ENCODE data around the gene CUX1.

CUX1 gene, protein sequence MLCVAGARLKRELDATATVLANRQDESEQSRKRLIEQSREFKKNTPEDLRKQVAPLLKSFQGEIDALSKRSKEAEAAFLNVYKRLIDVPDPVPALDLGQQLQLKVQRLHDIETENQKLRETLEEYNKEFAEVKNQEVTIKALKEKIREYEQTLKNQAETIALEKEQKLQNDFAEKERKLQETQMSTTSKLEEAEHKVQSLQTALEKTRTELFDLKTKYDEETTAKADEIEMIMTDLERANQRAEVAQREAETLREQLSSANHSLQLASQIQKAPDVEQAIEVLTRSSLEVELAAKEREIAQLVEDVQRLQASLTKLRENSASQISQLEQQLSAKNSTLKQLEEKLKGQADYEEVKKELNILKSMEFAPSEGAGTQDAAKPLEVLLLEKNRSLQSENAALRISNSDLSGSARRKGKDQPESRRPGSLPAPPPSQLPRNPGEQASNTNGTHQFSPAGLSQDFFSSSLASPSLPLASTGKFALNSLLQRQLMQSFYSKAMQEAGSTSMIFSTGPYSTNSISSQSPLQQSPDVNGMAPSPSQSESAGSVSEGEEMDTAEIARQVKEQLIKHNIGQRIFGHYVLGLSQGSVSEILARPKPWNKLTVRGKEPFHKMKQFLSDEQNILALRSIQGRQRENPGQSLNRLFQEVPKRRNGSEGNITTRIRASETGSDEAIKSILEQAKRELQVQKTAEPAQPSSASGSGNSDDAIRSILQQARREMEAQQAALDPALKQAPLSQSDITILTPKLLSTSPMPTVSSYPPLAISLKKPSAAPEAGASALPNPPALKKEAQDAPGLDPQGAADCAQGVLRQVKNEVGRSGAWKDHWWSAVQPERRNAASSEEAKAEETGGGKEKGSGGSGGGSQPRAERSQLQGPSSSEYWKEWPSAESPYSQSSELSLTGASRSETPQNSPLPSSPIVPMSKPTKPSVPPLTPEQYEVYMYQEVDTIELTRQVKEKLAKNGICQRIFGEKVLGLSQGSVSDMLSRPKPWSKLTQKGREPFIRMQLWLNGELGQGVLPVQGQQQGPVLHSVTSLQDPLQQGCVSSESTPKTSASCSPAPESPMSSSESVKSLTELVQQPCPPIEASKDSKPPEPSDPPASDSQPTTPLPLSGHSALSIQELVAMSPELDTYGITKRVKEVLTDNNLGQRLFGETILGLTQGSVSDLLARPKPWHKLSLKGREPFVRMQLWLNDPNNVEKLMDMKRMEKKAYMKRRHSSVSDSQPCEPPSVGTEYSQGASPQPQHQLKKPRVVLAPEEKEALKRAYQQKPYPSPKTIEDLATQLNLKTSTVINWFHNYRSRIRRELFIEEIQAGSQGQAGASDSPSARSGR (N-terminal part only)

DNA sequence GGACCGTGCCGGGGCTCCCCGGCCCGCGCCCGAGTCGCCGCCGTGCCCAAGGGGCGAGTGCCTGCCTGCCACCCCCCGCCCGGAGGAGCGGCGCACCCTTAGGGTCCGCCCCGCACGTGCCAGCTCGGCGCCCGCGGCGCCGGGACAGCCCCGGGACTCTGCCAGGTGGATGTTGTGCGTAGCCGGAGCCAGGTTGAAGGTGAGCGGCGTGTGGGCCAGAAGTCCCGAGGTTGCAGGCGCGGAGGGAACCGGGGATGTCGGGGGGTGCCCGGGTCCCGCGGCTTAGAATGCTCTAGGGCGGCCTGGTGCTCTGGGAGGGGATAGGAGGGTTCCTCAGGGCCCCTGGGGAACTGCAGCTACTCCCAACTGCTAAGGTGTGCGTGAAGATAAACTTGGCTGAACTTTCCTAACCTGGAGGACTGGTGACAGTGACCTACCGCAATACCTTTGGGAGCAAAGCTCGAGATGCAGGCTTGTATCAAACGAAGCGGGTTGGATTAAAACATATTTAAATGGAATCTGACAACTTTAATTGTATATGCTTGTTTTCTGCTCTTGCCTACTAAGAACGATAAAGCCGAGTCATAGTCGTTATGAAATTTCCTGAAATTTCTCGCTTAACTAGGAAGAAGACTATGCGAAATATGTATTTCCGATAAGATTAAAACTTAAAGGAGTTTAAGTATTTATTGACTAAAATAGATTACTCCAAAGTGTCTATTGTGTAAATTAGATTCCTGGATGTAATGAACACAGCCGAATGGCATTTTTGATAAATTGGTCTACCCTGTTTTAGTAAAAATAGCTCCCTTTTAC, at the start of gene CUX1:
Gene CUX1, plus strand, starts transcription at position 156 of the 816 bp plus-strand sequence. Its CDS starts 14 bp downstream, at position 170.
- peak; percentile 71 for DNase-seq (ENCODE audit: low read depth)

- no peak for DNase-seq (ENCODE audit: low read depth)
Measured at GRCh38 chr7:101768280-101768679, 49.1 kb upstream of the CUX1 start.

DNA sequence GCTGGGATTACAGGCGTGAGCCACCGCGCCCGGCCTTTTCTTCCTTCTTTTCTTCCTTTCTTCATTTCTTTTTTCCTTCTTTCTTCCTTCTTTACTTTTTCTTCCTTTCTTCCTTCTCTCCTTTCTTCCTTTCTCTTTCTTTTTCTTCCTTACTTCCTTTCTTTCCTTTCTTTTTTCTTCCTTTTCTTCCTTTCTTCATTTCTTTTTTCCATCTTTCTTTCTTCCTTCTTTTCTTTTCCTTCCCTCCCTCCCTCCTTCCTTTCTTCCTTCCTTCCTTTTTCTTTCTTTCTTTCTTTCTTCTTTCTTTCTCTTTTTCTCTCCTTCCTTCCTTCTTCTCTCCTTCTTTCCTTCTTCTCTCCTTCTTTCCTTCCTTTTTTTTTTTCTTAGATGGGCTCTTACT, 47.0 kb upstream of the CUX1 start:
- DNase-seq (ENCODE audit: low read depth) = no peak

GRCh38 chr7:101772508-101773211, 44.8 kb upstream of the CUX1 start:
- no peak for DNase-seq (ENCODE audit: low read depth)

DNA sequence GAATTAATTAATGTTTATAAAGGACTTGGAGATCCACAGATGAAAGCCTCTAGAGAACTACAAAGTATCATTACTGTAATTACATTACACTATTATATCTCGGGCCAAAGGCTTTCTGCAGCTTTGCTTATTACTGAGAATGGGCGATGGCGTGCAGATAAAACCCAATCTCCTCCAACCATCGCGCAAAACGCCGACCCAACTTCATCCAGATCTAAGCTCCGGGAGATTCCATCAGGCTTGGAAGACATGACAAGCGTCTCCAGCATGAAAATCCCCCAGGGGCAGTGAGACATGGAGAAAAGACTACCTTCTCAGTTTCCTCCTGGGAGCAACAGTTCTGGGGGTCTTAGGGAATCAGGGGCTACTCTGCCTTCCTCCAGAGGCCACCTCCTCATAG, 42.2 kb upstream of the CUX1 start:
- DNase-seq (ENCODE audit: low read depth) = no peak

DNA sequence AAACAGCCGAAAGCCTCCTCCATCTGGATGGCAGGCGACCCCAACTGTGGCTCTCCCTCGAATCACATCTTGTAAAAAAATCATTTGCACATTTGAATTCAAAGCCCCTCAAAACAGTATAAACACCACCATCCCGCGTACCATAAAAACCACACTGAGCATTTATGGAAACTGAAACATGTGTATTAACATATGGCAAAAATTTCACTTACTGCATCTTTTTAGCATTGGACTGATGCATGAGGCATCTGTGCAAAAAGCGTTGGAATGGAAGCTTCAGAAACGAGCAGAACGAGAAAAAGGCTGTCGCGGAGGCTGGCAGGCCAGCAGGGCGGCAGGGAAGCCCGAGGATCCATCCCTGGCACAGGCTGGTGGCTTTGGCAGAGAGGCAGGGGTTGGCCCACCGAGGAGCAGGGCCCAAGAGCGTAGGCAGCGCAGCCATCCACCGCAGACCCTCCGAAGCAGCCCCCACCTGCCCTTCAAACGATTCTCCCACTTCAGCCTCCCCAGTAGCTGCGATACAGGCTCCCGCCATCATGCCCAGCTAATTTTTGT, 39.3 kb upstream of the CUX1 start:
- no peak for DNase-seq (ENCODE audit: low read depth)

DNA sequence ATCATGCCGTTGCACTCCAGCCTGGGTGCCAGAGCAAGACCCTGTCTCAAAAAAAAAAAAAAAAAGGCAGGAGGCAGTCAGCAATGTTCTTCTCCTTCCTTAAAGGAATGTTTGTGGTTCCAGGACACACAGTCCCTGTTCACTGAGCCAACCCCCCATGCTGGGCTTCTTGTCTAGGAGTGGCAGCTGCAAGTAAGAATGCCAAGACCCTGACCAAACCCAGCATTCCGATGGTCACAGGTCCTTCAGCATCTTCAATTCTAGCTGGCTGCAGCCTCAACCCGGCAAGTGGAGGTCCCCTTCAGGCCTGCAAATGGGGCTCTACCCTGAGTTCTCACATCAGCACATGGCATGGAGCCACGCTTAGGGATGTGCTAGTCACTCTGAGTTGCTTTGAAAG, 38.2 kb upstream of the CUX1 start:
- DNase-seq (ENCODE audit: low read depth) = no peak

DNA sequence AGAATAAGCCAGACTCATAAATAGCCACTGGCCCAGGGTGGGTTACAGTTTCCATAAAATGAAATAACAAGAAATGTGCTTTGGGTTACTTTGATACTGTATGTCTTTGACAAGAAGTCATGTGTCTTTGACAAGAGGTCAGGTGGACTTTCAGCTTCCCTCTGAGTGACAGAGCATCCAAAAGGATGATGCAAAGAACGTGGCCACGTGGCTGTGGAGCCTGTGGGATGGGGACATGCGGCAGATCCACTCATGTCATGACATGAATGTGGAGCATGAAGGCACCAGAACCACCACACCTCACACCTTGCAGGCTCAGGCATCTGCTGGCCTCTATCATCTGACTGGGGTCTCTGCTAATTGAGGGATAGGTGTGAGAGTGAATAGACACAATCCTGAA, 37.1 kb upstream of the CUX1 start:
- no peak for DNase-seq (ENCODE audit: low read depth)

GRCh38 chr7:101781439-101781838, 36.0 kb upstream of the CUX1 start:
- no peak for DNase-seq (ENCODE audit: low read depth)

- DNase-seq (ENCODE audit: low read depth) = no peak
Measured at GRCh38 chr7:101782476-101782875, 35.0 kb upstream of the CUX1 start.

DNA sequence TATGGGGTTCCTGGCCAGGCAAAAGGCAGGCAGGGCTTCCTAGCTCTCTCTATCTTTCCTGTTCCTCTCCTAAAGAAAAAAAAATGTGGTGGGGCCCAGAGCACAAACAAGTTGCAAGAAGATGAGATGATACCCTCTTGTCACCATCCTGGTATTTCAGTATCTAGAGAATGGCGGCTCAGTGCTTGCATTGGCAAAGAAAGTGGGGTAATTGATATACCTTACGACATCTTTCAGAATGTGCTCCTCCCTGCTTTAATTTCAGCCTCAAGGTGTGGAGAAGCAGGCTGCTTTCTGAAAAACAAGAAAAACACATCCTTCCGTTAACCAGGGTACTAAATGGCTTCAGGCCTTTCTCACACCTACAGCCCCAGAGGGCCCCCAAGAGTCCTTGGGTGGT, 34.5 kb upstream of the CUX1 start:
- no peak for DNase-seq (ENCODE audit: low read depth)

- no peak for DNase-seq (ENCODE audit: low read depth)
Measured at GRCh38 chr7:101783381-101784181, 33.8 kb upstream of the CUX1 start.

DNA sequence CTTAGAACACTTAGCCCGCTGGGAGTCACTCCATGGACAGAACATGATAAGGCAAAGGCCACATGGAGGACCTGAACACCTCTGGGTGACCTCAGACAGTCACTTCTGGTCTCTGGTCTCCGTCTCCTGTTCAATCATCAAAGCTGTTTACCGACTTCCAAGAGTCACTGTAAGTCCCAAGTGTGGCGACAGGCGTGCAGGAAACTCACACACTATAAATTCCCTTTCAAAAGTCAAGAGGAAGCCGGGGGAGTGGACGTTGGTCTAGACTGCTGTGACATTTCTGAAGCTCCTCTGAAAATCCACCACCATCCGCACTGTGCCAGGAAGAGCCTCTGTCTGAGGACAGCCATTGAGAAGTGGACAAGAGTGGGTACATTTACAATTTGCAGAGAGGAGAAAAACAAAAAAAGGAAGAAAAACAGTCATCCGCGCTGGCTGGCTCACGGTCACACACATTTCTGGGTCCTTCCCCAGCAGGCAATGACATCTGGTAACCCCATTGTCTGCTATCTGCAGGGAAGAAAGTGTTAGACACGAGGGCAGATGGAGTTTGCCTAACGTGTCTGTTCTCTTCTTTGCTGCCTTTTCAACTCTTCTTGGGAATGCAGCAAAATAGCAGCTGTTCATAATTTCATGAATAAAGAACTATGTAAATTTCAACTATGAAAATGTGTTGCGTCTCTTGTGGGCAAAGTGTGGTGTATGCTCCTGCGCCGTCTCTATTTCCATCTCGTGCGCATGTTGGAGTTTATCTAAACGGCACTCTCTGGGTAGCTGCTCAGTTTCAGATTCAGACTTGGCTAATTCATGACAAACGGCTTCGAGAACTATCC, 32.9 kb upstream of the CUX1 start:
- DNase-seq (ENCODE audit: low read depth) = no peak

DNA sequence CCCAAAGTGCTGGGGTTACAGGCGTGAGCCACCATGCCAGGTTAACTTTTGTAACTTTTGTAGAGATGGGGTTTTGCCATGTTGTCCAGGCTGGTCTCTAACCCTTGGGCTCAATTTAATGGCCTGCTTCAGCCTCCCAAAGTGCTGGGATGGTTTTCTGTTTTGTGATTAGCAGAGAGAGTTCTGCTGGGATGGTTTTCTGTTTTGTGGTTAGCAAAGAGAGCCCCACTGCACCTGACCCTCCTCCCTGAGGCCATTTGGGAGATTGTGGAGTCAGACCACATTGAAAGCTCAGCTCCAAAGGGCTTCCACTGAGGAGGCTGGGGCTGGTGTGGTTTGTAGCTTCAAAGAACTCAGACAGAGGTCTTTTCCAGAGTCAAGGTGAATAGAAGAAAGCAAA, 29.6 kb upstream of the CUX1 start:
- DNase-seq (ENCODE audit: low read depth) = no peak

DNA sequence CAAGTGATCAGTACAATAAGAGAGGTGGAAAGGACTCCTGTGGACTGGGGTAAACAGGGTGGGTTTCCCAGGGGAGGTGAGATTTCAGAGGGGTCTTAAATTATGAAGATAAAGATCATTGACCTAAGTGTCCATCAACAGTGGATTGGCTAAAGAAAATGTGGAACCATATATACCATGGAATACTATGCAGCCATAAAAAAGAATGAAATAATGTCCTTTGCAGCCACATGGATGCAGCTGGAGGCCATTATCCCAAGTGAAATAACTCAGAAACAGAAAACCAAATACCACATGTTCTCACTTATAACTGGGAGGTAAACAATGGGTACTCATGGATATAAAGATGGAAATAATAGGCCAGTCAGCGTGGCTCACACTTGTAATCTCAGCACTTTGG, 28.9 kb upstream of the CUX1 start:
- DNase-seq (ENCODE audit: low read depth) = no peak

DNA sequence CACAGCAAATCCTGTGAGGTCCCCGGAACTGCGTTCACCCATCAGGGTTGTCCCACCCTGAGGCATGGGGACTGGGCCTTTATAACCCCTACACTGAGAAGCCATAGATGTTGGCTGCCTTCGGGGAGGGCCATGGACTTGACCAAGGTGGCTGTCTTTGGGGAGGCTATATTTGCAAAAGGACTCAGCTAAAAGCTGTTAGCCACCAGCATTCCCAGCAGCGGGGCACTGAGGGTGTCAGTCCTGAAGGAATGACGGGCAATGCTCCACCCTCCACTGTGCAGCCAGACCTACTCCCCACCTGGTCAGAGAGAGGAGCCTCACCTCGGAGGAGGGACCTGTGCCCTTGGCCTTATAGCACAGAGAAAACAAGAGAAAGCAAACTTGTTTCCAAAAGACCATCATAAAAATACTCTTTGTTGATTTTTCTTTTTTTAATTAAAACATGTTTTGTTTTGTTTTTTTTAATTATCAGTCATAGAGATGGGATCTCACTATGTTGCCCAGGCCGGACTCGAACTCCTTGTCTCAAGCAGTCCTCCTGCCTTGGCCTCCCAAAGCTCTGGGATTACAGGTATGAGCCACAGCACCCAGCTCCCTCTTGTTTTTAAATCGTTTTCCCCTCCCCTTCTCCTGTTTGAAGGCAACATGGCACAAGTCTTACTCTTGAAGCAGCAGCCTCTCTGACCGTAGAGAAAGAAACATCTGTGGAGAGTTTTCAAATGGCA, 26.7 kb upstream of the CUX1 start:
- no peak for DNase-seq (ENCODE audit: low read depth)

- peak; percentile 78 for DNase-seq (ENCODE audit: low read depth)
Measured at GRCh38 chr7:101792051-101792681, 25.3 kb upstream of the CUX1 start.

Data from iris pigment epithelial cell (primary cell).